Parathyroid adenoma (tissue), 2 donors: ENCODE measurements around the gene TMEFF1.
A peak's percentile ranks its signal among the peaks of the same experiment; 100 is the strongest.

Source experiments
- H2AFZ ChIP-seq: fragments of 300-600 bp; sonication (generic); one replicate; pipeline ENCODE4 v1.7.0; 2017; ENCODE audit warnings: antibody characterized with exemption, mild to moderate bottlenecking
- H3K27ac ChIP-seq: fragments of 300-600 bp; sonication (generic); one replicate; pipeline ENCODE4 v1.7.0; 2017
- H3K27me3 ChIP-seq: fragments of 300-600 bp; sonication (generic); one replicate; pipeline ENCODE4 v1.7.0; 2017; ENCODE audit warnings: low read length; ENCODE audit not compliant: control insufficient read depth, insufficient read depth
- H3K36me3 ChIP-seq: fragments of 300-600 bp; sonication (generic); one replicate; pipeline ENCODE4 v1.7.0; 2017; ENCODE audit warnings: low read length; ENCODE audit not compliant: control insufficient read depth, insufficient read depth
- H3K4me1 ChIP-seq: fragments of 300-600 bp; sonication (generic); one replicate; pipeline ENCODE4 v1.7.0; 2017; ENCODE audit warnings: control low read depth
- H3K4me2 ChIP-seq: fragments of 300-600 bp; sonication (generic); one replicate; pipeline ENCODE4 v1.7.0; 2017; ENCODE audit warnings: low read length
- H3K4me3 ChIP-seq: fragments of 300-600 bp; sonication (generic); one replicate; pipeline ENCODE4 v1.7.0; 2017; ENCODE audit warnings: low read depth, low read length
- H3K79me2 ChIP-seq: fragments of 300-600 bp; sonication (generic); one replicate; pipeline ENCODE4 v1.7.0; 2017; ENCODE audit warnings: control low read depth
- H3K9ac ChIP-seq: fragments of 300-600 bp; sonication (generic); one replicate; pipeline ENCODE4 v1.7.0; 2017; ENCODE audit warnings: mild to moderate bottlenecking
- H3K9me3 ChIP-seq: fragments of 300-600 bp; sonication (generic); one replicate; pipeline ENCODE4 v1.7.0; 2017; ENCODE audit warnings: low read length; ENCODE audit not compliant: control insufficient read depth
- CTCF ChIP-seq: fragments of 300-600 bp; sonication (generic); IDR thresholded peaks from one replicate; pipeline ENCODE4 v1.7.0; 2017; ENCODE audit warnings: antibody characterized with exemption, mild to moderate bottlenecking
- donor health status: primary hyperparathyroidism.

Gene TMEFF1

DNA sequence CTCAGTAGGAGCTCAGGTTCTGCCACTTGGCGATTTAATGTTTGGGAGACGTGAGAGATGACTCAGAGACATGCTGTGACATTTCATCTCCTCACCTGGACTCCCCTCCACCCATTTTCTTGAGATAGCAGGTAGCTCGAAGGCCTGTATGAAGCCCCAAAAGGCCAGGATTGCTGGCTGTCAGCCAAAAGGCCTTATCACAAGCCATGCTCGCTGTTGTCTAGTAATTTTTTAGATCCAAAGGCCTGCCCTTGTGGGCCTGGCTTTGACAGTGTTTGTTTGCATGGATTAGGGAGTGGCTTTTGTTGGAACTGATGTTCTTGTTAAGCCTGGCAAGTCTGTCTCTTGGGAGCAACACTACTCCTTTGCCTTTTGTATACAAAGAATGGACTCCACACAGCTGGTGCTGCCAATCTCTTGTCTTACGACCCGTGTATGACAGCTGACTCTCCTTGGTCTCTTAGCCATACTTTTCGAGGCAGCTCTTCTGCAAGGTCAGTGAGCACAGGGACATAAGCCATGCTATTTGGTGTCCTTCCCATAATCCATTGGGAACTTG, 127.7 kb downstream of the TMEFF1 start:
- H3K4me2 ChIP-seq: no peak overlapping the region
- H3K27me3 ChIP-seq: no peaks in the 10 kb centered on the region
- no peaks in the 10 kb centered on the region for H3K9me3 ChIP-seq
- peaks cover 3% of the 10 kb centered on the region for H3K4me1 ChIP-seq
- no peaks in the 10 kb centered on the region for H3K36me3 ChIP-seq
- H3K9ac ChIP-seq: no peak overlapping the region
- H3K27ac ChIP-seq: no peak overlapping the region
- no peak overlapping the region for H3K4me3 ChIP-seq
- TF ChIP-seq CTCF: no peak
- no peaks in the 10 kb centered on the region for H3K79me2 ChIP-seq
- peak overlapping the region; percentile 42 for H2AFZ ChIP-seq

DNA sequence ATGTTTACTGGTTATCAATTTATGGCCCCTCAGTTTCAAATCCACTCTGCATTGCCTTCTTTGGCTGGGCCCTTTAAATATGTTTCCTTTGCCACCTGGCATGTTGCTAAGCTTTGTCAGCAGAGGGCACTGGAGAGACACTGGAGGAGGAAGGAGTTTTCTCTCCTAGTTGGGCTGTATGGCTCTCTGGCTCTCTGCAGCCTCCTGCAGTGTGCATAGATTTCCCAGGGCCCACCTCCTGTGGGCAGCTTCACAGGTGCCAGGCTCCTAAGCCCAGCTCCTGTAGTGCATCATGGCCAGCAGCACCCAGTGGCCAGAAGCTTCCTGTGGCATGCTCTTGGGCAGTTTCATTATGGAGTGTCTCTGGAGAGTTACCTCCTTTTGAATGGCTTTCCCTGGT, 128.3 kb downstream of the TMEFF1 start:
- Histone ChIP-seq H3K9me3 (no peaks in the 10 kb centered on the region), H3K4me2 (no peak overlapping the region), H3K36me3 (no peaks in the 10 kb centered on the region), H3K79me2 (no peaks in the 10 kb centered on the region), H3K4me1 (peaks cover 3% of the 10 kb centered on the region), H3K4me3 (no peak overlapping the region), H3K9ac (no peak overlapping the region), H2AFZ (peak overlapping the region; percentile 42), H3K27ac (no peak overlapping the region), H3K27me3 (no peaks in the 10 kb centered on the region)
- TF ChIP-seq CTCF: peak; percentile 41

DNA sequence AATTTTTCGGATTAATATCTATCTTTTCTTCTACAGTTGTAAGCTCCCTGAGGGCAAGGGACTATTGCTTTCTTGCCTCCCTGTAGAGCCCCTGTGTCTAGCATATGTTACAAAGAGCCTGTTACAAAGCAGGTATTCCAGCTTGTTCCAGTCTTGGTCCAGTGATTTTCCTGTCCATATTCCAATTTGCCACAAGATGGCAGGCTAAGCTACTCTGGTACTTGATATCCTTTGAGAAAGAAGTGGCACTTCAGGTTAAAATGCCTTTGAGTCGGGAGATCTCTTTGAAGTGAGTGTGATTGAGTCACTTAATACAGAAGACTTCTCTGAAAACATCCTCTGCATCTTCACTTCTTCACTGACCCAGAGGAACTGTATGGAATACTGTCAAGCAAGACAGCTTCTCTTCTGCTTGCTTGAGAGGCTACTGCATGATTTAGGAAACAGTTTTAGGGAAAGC, 129.4 kb downstream of the TMEFF1 start:
- no peaks in the 10 kb centered on the region for H3K36me3 ChIP-seq
- H3K4me2 ChIP-seq: no peak overlapping the region
- H3K9me3 ChIP-seq: no peaks in the 10 kb centered on the region
- TF ChIP-seq CTCF: peak; percentile 42
- H3K79me2 ChIP-seq: no peaks in the 10 kb centered on the region
- H2AFZ ChIP-seq: peak overlapping the region; percentile 38
- H3K4me1 ChIP-seq: peaks cover 3% of the 10 kb centered on the region
- H3K27me3 ChIP-seq: no peaks in the 10 kb centered on the region
- H3K4me3 ChIP-seq: no peak overlapping the region
- H3K9ac ChIP-seq: no peak overlapping the region
- no peak overlapping the region for H3K27ac ChIP-seq

DNA sequence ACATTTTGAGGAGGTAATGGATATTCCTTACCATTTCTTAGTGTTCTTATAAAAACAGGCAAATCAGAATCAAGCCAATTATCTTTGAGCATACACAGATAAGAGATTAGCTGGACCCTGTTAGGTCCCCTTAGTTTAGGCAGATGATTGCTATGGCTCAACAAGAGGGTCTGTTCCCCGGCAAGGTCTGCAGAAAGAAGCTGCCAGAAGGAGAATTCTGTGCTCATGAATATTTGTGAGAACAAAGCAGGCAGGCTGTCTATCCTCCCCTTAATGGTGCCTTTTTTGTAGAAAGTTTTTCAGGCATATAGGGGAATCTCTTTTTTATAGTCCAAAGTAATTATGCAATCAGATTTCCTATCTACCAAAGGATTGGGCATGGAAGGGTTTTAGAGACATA, 132.5 kb downstream of the TMEFF1 start:
- H3K9ac ChIP-seq: no peak overlapping the region
- no peaks in the 10 kb centered on the region for H3K36me3 ChIP-seq
- no peaks in the 10 kb centered on the region for H3K27me3 ChIP-seq
- no peak overlapping the region for H3K4me2 ChIP-seq
- no peak overlapping the region for H2AFZ ChIP-seq
- no peaks in the 10 kb centered on the region for H3K9me3 ChIP-seq
- no peak overlapping the region for H3K4me3 ChIP-seq
- no peak for TF ChIP-seq CTCF
- H3K79me2 ChIP-seq: no peaks in the 10 kb centered on the region
- H3K4me1 ChIP-seq: no peaks in the 10 kb centered on the region
- no peak overlapping the region for H3K27ac ChIP-seq

DNA sequence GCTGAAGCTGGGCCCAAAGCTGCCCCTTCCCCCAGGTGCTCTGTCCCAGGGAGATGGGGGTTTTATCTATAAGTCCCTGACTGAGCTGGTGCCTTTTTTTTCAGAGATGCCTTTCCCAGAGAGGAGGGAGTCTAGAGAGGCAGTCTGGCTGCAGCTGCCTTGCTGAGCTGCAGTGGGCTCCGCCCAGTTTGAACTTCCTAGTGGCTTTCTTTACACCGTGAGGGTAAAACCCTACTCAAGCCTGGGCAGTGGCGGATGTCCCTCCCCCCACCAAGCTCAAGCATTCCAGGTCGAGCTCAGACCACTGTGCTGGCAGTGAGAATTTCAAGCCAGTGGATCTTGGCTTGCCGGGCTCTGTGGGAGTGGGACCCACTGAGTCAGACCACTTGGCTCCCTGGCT, 146.2 kb downstream of the TMEFF1 start:
- H3K79me2 ChIP-seq: no peaks in the 10 kb centered on the region
- no peak for TF ChIP-seq CTCF
- no peaks in the 10 kb centered on the region for H3K36me3 ChIP-seq

More for the DNA sequence above, 146.2 kb downstream of the TMEFF1 start:
- H3K4me2 ChIP-seq: no peak overlapping the region
- H3K4me3 ChIP-seq: no peak overlapping the region
- H3K9ac ChIP-seq: no peak overlapping the region
- H2AFZ ChIP-seq: no peak overlapping the region
- no peaks in the 10 kb centered on the region for H3K27me3 ChIP-seq
- no peaks in the 10 kb centered on the region for H3K4me1 ChIP-seq
- H3K27ac ChIP-seq: no peak overlapping the region
- no peaks in the 10 kb centered on the region for H3K9me3 ChIP-seq
